PFSK-1 (cell line): Measurements from ENCODE around the gene TNS4.

Source experiments
- FOXP2 ChIP-seq: optimal IDR thresholded peaks from 2 replicates; pipeline ENCODE3; 2011; ENCODE audit warnings: borderline replicate concordance, control low read depth, inconsistent platforms; ENCODE audit not compliant: insufficient read depth; ENCODE audit errors: extremely low read length, extremely low read depth
- POLR2AphosphoS5 ChIP-seq: IDR thresholded peaks from 2 replicates; pipeline ENCODE4 v1.6.1; 2012; ENCODE audit warnings: low read depth, mild to moderate bottlenecking, control low read depth, low read length, moderate library complexity
- REST ChIP-seq, 2 experiments: IDR thresholded peaks; 2 replicates each; pipeline versions ENCODE4 v1.6.1 to v1.8.0; 2011 to 2012; ENCODE audit warnings: low read depth in 2 of 2, low read length in 2 of 2, control low read depth in 1 of 2, inconsistent platforms in 1 of 2, mild to moderate bottlenecking in 1 of 2, moderate library complexity in 1 of 2; ENCODE audit not compliant: insufficient read depth in 1 of 2
- SIN3A ChIP-seq: IDR thresholded peaks from 2 replicates; pipeline ENCODE4 v1.6.1; 2012; ENCODE audit warnings: mild to moderate bottlenecking, low read length, moderate library complexity, borderline replicate concordance; ENCODE audit not compliant: insufficient read depth
- TAF1 ChIP-seq: IDR thresholded peaks from 2 replicates; pipeline ENCODE4 v1.6.1; 2012; ENCODE audit warnings: low read length, control low read depth, borderline replicate concordance; ENCODE audit not compliant: insufficient read depth

The TNS4 gene

GRCh38 chr17:40452216-40452787 lies 49.1 kb downstream of the TNS4 start:
- TF ChIP-seq FOXP2 (no peak), TAF1 (no peak), POLR2AphosphoS5 (no peak), REST (IDR thresholded peaks at IDR 0.05; ENCODE audit: insufficient read depth in 1 of 2, low read depth in 2 of 2, low read length in 2 of 2) (no peak), SIN3A (no peak)

- TF ChIP-seq REST (IDR thresholded peaks at IDR 0.05; ENCODE audit: insufficient read depth in 1 of 2, low read depth in 2 of 2, low read length in 2 of 2) (no peak), POLR2AphosphoS5 (no peak), TAF1 (no peak), SIN3A (no peak), FOXP2 (no peak)
These were observed 50.0 kb downstream of the TNS4 start for GRCh38 chr17:40451420-40451819.

- TF ChIP-seq POLR2AphosphoS5 (0 out of 2 replicates have a peak, but pooled peaks have one; percentile 18), REST (IDR thresholded peaks at IDR 0.05; ENCODE audit: insufficient read depth in 1 of 2, low read depth in 2 of 2, low read length in 2 of 2) (no peak)
These were observed 51.2 kb downstream of the TNS4 start for GRCh38 chr17:40450175-40450574.

GRCh38 chr17:40448639-40449261 lies 52.7 kb downstream of the TNS4 start:
- TF ChIP-seq REST (IDR thresholded peaks at IDR 0.05; ENCODE audit: insufficient read depth in 1 of 2, low read depth in 2 of 2, low read length in 2 of 2) = no peak
- no peak for TF ChIP-seq TAF1
- TF ChIP-seq POLR2AphosphoS5 = no peak

- no peak for TF ChIP-seq SIN3A
- TF ChIP-seq FOXP2 = no peak
- TF ChIP-seq POLR2AphosphoS5 = no peak
- TF ChIP-seq REST (IDR thresholded peaks at IDR 0.05; ENCODE audit: insufficient read depth in 1 of 2, low read depth in 2 of 2, low read length in 2 of 2) = no peak
- TF ChIP-seq TAF1 = no peak
These were observed 53.2 kb downstream of the TNS4 start for GRCh38 chr17:40448213-40448638.
